HEK293 (cell line): ENCODE data around the gene GRN.

Experiments
- CTCF ChIA-PET: fragments of 350-600 bp; formaldehyde crosslinking; extraction: SDS; loops from one replicate; lab custom pipeline; 2021; ENCODE audit warnings: antibody characterized with exemption; lab: Yijun Ruan, JAX
- POLR2A ChIA-PET: fragments of 300-600 bp; formaldehyde crosslinking; extraction: SDS; loops from one replicate; lab custom pipeline; 2020; ENCODE audit warnings: antibody characterized with exemption, inconsistent platforms; lab: Yijun Ruan, JAX
- H3K27ac ChIP-seq: fragments of 200-500 bp; sonication (Bioruptor generic); 2 replicates; pipeline ENCODE4 v1.5.1; 2014; ENCODE audit warnings: low read depth, low read length, control low read depth, inconsistent platforms; ENCODE audit errors: extremely low read depth
- H3K36me3 ChIP-seq, 2 experiments: fragments of 200-500 bp in 1 of 2; sonication (Bioruptor generic) in 1 of 2; 1 replicate in 1 of 2; 2 replicates in 1 of 2; pipeline ENCODE4 v1.5.1; 2014 to 2017; ENCODE audit warnings: inconsistent platforms in 2 of 2, low read length in 2 of 2; ENCODE audit not compliant: control insufficient read depth in 2 of 2, insufficient read depth in 1 of 2
- H3K4me1 ChIP-seq: fragments of 200-500 bp; sonication (Bioruptor generic); 2 replicates; pipeline ENCODE4 v1.5.1; 2014; ENCODE audit warnings: mild to moderate bottlenecking, low read length, inconsistent platforms; ENCODE audit not compliant: control insufficient read depth, insufficient read depth
- H3K4me3 ChIP-seq: 2 replicates; pipeline ENCODE4 v1.5.1; 2011; ENCODE audit warnings: low read depth, mild to moderate bottlenecking, control low read depth, low read length, moderate library complexity
- H3K9me3 ChIP-seq: fragments of 200-500 bp; sonication (Bioruptor generic); 2 replicates; pipeline ENCODE4 v1.5.1; 2014; ENCODE audit warnings: low read depth, low read length, inconsistent platforms; ENCODE audit not compliant: control insufficient read depth, insufficient read depth
- BCL11A ChIP-seq: fragments of 450-650 bp; formaldehyde crosslinking; IDR thresholded peaks from 2 replicates; pipeline ENCODE4 v1.5.1; 2016; ENCODE audit warnings: low read depth, missing biosample characterization, missing genetic modification characterization
- EGR2 ChIP-seq: fragments of 450-650 bp; formaldehyde crosslinking; IDR thresholded peaks from 2 replicates; pipeline ENCODE4 v1.5.1; 2016; ENCODE audit warnings: low read depth, missing biosample characterization, missing genetic modification characterization
- GFI1B ChIP-seq: fragments of 450-650 bp; formaldehyde crosslinking; IDR thresholded peaks from 2 replicates; pipeline ENCODE4 v1.5.1; 2016; ENCODE audit warnings: missing biosample characterization, missing genetic modification characterization
- KLF1 ChIP-seq: fragments of 450-650 bp; formaldehyde crosslinking; IDR thresholded peaks from 2 replicates; pipeline ENCODE4 v1.5.1; 2016; ENCODE audit warnings: missing biosample characterization, missing genetic modification characterization
- KLF8 ChIP-seq: fragments of 450-650 bp; formaldehyde crosslinking; IDR thresholded peaks from 2 replicates; pipeline ENCODE4 v1.5.1; 2016; ENCODE audit warnings: missing biosample characterization, missing genetic modification characterization
- KLF9 ChIP-seq: fragments of 450-650 bp; formaldehyde crosslinking; IDR thresholded peaks from 2 replicates; pipeline ENCODE4 v1.5.1; 2016; ENCODE audit warnings: missing biosample characterization, missing genetic modification characterization, low read depth
- ZFHX2 ChIP-seq: fragments of 450-650 bp; formaldehyde crosslinking; conservative IDR thresholded peaks from 2 replicates; pipeline ENCODE4 v1.5.1; 2016; ENCODE audit warnings: missing biosample characterization, missing genetic modification characterization
- ZNF211 ChIP-seq: fragments of 450-650 bp; formaldehyde crosslinking; IDR thresholded peaks from 2 replicates; pipeline ENCODE4 v1.5.1; 2016; ENCODE audit warnings: low read depth, missing biosample characterization, missing genetic modification characterization
- ZNF23 ChIP-seq: fragments of 450-650 bp; formaldehyde crosslinking; IDR thresholded peaks from 2 replicates; pipeline ENCODE4 v1.5.1; 2016; ENCODE audit warnings: missing biosample characterization, missing genetic modification characterization, borderline replicate concordance
- ZNF292 ChIP-seq: fragments of 450-650 bp; formaldehyde crosslinking; IDR thresholded peaks from 2 replicates; pipeline ENCODE4 v1.5.1; 2016; ENCODE audit warnings: low read depth, missing biosample characterization, missing genetic modification characterization, borderline replicate concordance
- ZNF335 ChIP-seq: fragments of 450-650 bp; formaldehyde crosslinking; conservative IDR thresholded peaks from 2 replicates; pipeline ENCODE4 v1.5.1; 2016; ENCODE audit warnings: missing biosample characterization, missing genetic modification characterization
- ZNF341 ChIP-seq: fragments of 450-650 bp; formaldehyde crosslinking; IDR thresholded peaks from 2 replicates; pipeline ENCODE4; 2016; ENCODE audit warnings: low read depth, missing biosample characterization, missing genetic modification characterization
- ZNF510 ChIP-seq: fragments of 450-650 bp; formaldehyde crosslinking; IDR thresholded peaks from 2 replicates; pipeline ENCODE4 v1.5.1; 2018; ENCODE audit warnings: mild to moderate bottlenecking, missing genetic modification characterization, missing biosample characterization; ENCODE audit not compliant: insufficient replicate concordance
- ZNF514 ChIP-seq: fragments of 450-650 bp; formaldehyde crosslinking; IDR thresholded peaks from 2 replicates; pipeline ENCODE4 v1.5.1; 2016; ENCODE audit warnings: missing biosample characterization, missing genetic modification characterization
- ZNF530 ChIP-seq: fragments of 450-650 bp; formaldehyde crosslinking; IDR thresholded peaks from 2 replicates; pipeline ENCODE4 v1.5.1; 2016; ENCODE audit warnings: low read depth, missing biosample characterization, missing genetic modification characterization
- ZNF660 ChIP-seq: fragments of 450-650 bp; IDR thresholded peaks from 2 replicates; pipeline ENCODE4 v1.5.1; 2018; ENCODE audit warnings: missing biosample characterization, mild to moderate bottlenecking, missing genetic modification characterization
- ZNF707 ChIP-seq: fragments of 450-650 bp; formaldehyde crosslinking; IDR thresholded peaks from 2 replicates; pipeline ENCODE4 v1.5.1; 2016; ENCODE audit warnings: missing biosample characterization, missing genetic modification characterization
- ZNF768 ChIP-seq: fragments of 450-650 bp; formaldehyde crosslinking; IDR thresholded peaks from 2 replicates; pipeline ENCODE4 v1.5.1; 2018; ENCODE audit warnings: missing biosample characterization, mild to moderate bottlenecking, missing genetic modification characterization
- ZNF843 ChIP-seq: fragments of 450-650 bp; formaldehyde crosslinking; IDR thresholded peaks from 2 replicates; pipeline ENCODE4 v1.5.1; 2016; ENCODE audit warnings: missing biosample characterization, missing genetic modification characterization
- TF ChIP-seq, protein P1 (sequence below): fragments of 450-650 bp; formaldehyde crosslinking; IDR thresholded peaks from 2 replicates; pipeline ENCODE4 v1.5.1; 2016; ENCODE audit warnings: missing biosample characterization, missing genetic modification characterization
- TF ChIP-seq, protein P2 (sequence below): fragments of 450-650 bp; formaldehyde crosslinking; IDR thresholded peaks from 2 replicates; pipeline ENCODE4 v1.5.1; 2016; ENCODE audit warnings: missing biosample characterization, missing genetic modification characterization
- TF ChIP-seq, protein P3 (sequence below): fragments of 450-650 bp; formaldehyde crosslinking; IDR thresholded peaks from 2 replicates; pipeline ENCODE4 v1.5.1; 2017; ENCODE audit warnings: missing biosample characterization, missing genetic modification characterization
- TF ChIP-seq, protein P4 (sequence below): fragments of 450-650 bp; formaldehyde crosslinking; IDR thresholded peaks from 2 replicates; pipeline ENCODE4 v1.5.1; 2016; ENCODE audit warnings: missing biosample characterization, missing genetic modification characterization
- TF ChIP-seq, protein P5 (sequence below): fragments of 450-650 bp; formaldehyde crosslinking; IDR thresholded peaks from 2 replicates; pipeline ENCODE4 v1.5.1; 2016; ENCODE audit warnings: missing biosample characterization, missing genetic modification characterization
- TF ChIP-seq, protein P6 (sequence below): fragments of 450-650 bp; formaldehyde crosslinking; IDR thresholded peaks from 2 replicates; pipeline ENCODE4 v1.5.1; 2016; ENCODE audit warnings: missing biosample characterization, missing genetic modification characterization

The GRN gene

DNA sequence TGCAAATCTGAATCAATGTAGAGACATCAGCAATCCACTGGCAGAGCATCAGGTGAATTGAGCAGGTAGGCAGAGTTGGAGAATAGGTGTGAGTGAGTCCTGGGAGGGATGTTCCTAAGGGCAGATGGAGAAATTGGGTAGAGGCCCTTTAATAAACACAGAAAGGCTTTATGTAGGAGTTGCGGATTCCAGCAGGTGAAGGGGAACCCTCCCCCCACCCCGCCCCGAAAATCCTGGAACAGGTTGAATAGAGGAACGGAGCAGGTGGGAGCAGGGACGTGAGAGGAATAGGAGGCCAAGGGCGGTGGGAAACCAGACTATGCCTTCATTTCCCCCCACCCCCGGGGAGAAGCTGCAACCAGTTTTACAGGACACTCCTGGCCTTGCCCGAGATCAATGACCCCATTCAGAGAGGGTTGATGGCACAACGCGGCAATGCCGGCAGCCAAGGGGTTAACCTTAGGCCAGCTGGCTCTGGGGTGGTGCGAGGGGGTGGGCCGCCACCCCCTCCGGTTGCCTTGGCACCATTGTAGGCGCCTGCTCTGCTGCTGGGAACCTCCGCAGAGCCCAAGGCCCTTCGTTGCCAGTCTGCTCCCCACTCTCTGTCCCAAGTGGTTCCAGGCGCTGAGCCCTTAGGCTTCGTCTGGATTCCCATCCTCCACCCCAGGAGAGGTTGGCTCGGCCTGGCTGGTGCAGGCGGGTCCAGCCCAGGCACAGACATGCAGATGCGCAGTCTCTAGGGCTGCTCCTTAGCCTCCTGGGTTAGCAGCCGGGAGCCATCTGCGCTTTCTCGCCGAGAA lies 37.5 kb upstream of the GRN start:
- Histone ChIP-seq H3K36me3 (no peaks in the 10 kb centered on the region), H3K27ac (no peak overlapping the region), H3K9me3 (no peaks in the 10 kb centered on the region), H3K4me3 (peak overlapping the region; percentile 36), H3K4me1 (peaks cover 3% of the 10 kb centered on the region; the same call in 1 of the 2 replicates)
- CTCF ChIA-PET = interaction anchor here (0.6 kb wide), 1 partner anchor 371 kb away, joined by 3 read pairs; no protein-coding TSS in a partner anchor
- POLR2A ChIA-PET = interaction anchor here (0.6 to 1.2 kb wide), 6 partner anchors 10 to 108 kb away, joined by 3 to 7 read pairs (median 4); partner anchors contain the start of gene ATXN7L3
- TF ChIP-seq BCL11A = no peak
- no peak for TF ChIP-seq ZNF768 (tag by site-specific recombination)
- TF ChIP-seq, protein P1, sequence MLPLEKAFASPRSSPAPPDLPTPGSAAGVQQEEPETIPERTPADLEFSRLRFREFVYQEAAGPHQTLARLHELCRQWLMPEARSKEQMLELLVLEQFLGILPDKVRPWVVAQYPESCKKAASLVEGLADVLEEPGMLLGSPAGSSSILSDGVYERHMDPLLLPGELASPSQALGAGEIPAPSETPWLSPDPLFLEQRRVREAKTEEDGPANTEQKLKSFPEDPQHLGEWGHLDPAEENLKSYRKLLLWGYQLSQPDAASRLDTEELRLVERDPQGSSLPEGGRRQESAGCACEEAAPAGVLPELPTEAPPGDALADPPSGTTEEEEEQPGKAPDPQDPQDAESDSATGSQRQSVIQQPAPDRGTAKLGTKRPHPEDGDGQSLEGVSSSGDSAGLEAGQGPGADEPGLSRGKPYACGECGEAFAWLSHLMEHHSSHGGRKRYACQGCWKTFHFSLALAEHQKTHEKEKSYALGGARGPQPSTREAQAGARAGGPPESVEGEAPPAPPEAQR (tag by site-specific recombination) = no peak
- TF ChIP-seq ZNF660 = no peak
- TF ChIP-seq EGR2 (tag by site-specific recombination) = peak; percentile 59; the same call in 1 of the 2 replicates
- peak; percentile 69 for TF ChIP-seq ZNF335 (tag by site-specific recombination)
- TF ChIP-seq KLF9 (tag by site-specific recombination) = 0 out of 2 replicates have a peak, but pooled peaks have one; percentile 16
- TF ChIP-seq, protein P2, sequence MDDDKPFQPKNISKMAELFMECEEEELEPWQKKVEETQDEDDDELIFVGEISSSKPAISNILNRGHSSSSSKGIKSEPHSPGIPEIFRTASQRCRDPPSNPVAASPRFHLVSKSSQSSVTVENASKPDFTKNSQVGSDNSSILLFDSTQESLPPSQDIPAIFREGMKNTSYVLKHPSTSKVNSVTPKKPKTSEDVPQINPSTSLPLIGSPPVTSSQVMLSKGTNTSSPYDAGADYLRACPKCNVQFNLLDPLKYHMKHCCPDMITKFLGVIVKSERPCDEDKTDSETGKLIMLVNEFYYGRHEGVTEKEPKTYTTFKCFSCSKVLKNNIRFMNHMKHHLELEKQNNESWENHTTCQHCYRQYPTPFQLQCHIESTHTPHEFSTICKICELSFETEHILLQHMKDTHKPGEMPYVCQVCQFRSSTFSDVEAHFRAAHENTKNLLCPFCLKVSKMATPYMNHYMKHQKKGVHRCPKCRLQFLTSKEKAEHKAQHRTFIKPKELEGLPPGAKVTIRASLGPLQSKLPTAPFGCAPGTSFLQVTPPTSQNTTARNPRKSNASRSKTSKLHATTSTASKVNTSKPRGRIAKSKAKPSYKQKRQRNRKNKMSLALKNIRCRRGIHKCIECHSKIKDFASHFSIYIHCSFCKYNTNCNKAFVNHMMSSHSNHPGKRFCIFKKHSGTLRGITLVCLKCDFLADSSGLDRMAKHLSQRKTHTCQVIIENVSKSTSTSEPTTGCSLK (tag by site-specific recombination) = no peak
- TF ChIP-seq KLF8 = no peak
- TF ChIP-seq, protein P3, sequence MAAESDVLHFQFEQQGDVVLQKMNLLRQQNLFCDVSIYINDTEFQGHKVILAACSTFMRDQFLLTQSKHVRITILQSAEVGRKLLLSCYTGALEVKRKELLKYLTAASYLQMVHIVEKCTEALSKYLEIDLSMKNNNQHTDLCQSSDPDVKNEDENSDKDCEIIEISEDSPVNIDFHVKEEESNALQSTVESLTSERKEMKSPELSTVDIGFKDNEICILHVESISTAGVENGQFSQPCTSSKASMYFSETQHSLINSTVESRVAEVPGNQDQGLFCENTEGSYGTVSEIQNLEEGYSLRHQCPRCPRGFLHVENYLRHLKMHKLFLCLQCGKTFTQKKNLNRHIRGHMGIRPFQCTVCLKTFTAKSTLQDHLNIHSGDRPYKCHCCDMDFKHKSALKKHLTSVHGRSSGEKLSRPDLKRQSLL (tag by site-specific recombination) = no peak
- no peak for TF ChIP-seq ZNF530
- no peak for TF ChIP-seq ZNF23 (tag by site-specific recombination)
- no peak for TF ChIP-seq ZNF843 (tag by site-specific recombination)
- TF ChIP-seq KLF1 (tag by site-specific recombination) = peak; percentile 24; the same call in 1 of the 2 replicates
- TF ChIP-seq ZNF341 = peak; percentile 9; the same call in 1 of the 2 replicates
- TF ChIP-seq, protein P4, sequence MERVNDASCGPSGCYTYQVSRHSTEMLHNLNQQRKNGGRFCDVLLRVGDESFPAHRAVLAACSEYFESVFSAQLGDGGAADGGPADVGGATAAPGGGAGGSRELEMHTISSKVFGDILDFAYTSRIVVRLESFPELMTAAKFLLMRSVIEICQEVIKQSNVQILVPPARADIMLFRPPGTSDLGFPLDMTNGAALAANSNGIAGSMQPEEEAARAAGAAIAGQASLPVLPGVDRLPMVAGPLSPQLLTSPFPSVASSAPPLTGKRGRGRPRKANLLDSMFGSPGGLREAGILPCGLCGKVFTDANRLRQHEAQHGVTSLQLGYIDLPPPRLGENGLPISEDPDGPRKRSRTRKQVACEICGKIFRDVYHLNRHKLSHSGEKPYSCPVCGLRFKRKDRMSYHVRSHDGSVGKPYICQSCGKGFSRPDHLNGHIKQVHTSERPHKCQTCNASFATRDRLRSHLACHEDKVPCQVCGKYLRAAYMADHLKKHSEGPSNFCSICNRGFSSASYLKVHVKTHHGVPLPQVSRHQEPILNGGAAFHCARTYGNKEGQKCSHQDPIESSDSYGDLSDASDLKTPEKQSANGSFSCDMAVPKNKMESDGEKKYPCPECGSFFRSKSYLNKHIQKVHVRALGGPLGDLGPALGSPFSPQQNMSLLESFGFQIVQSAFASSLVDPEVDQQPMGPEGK (tag by site-specific recombination) = peak; percentile 11
- TF ChIP-seq ZFHX2 (tag by site-specific recombination) = peak; percentile 69
- TF ChIP-seq ZNF514 (tag by site-specific recombination) = no peak
- TF ChIP-seq ZNF211 = no peak
- TF ChIP-seq ZNF510 (tag by site-specific recombination) = no peak
- peak; percentile 85 for TF ChIP-seq ZNF707 (tag by site-specific recombination)
- no peak for TF ChIP-seq GFI1B (tag by site-specific recombination)
- TF ChIP-seq, protein P5, sequence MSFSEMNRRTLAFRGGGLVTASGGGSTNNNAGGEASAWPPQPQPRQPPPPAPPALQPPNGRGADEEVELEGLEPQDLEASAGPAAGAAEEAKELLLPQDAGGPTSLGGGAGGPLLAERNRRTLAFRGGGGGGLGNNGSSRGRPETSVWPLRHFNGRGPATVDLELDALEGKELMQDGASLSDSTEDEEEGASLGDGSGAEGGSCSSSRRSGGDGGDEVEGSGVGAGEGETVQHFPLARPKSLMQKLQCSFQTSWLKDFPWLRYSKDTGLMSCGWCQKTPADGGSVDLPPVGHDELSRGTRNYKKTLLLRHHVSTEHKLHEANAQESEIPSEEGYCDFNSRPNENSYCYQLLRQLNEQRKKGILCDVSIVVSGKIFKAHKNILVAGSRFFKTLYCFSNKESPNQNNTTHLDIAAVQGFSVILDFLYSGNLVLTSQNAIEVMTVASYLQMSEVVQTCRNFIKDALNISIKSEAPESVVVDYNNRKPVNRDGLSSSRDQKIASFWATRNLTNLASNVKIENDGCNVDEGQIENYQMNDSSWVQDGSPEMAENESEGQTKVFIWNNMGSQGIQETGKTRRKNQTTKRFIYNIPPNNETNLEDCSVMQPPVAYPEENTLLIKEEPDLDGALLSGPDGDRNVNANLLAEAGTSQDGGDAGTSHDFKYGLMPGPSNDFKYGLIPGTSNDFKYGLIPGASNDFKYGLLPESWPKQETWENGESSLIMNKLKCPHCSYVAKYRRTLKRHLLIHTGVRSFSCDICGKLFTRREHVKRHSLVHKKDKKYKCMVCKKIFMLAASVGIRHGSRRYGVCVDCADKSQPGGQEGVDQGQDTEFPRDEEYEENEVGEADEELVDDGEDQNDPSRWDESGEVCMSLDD (tag by site-specific recombination) = peak; percentile 20; the same call in 1 of the 2 replicates
- TF ChIP-seq, protein P6, sequence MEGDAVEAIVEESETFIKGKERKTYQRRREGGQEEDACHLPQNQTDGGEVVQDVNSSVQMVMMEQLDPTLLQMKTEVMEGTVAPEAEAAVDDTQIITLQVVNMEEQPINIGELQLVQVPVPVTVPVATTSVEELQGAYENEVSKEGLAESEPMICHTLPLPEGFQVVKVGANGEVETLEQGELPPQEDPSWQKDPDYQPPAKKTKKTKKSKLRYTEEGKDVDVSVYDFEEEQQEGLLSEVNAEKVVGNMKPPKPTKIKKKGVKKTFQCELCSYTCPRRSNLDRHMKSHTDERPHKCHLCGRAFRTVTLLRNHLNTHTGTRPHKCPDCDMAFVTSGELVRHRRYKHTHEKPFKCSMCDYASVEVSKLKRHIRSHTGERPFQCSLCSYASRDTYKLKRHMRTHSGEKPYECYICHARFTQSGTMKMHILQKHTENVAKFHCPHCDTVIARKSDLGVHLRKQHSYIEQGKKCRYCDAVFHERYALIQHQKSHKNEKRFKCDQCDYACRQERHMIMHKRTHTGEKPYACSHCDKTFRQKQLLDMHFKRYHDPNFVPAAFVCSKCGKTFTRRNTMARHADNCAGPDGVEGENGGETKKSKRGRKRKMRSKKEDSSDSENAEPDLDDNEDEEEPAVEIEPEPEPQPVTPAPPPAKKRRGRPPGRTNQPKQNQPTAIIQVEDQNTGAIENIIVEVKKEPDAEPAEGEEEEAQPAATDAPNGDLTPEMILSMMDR (tag by site-specific recombination) = no peak
- no peak for TF ChIP-seq ZNF292 (tag by site-specific recombination)
